H1 (cell line): ENCODE results near the gene HMCES.

ENCODE experiments used
- EP300 ChIP-seq, 2 experiments: IDR thresholded peaks; 1 replicate in 1 of 2; 2 replicates in 1 of 2; pipeline ENCODE4 v1.6.1; 2011 to 2012; ENCODE audit warnings: low read depth in 2 of 2, low read length in 2 of 2, mild to moderate bottlenecking in 2 of 2, borderline replicate concordance in 1 of 2, inconsistent platforms in 1 of 2, moderate library complexity in 1 of 2
- GABPA ChIP-seq: IDR thresholded peaks from 2 replicates; pipeline ENCODE4 v1.6.1; 2011; ENCODE audit warnings: mild to moderate bottlenecking, low read length, moderate library complexity, borderline replicate concordance; ENCODE audit not compliant: insufficient read depth
- GTF2F1 ChIP-seq: IDR thresholded peaks from 2 replicates; pipeline ENCODE4 v1.6.1; 2012; ENCODE audit warnings: low read depth, low read length, improper control_type of control experiment, borderline replicate concordance
- HDAC2 ChIP-seq, 2 experiments: fragments of 300-600 bp in 1 of 2; sonication (generic) in 1 of 2; IDR thresholded peaks; 2 replicates each; pipeline ENCODE4 v1.6.1; 2011 to 2012; ENCODE audit warnings: low read depth in 2 of 2, low read length in 2 of 2, mild to moderate bottlenecking in 2 of 2, moderate library complexity in 2 of 2, borderline replicate concordance in 1 of 2, inconsistent platforms in 1 of 2
- POLR2A ChIP-seq, 2 experiments: IDR thresholded peaks; 1 replicate in 1 of 2; 2 replicates in 1 of 2; pipeline ENCODE4 v1.6.1; 2011; ENCODE audit warnings: low read depth in 2 of 2, low read length in 2 of 2, mild to moderate bottlenecking in 2 of 2; ENCODE audit errors: control extremely low read depth in 1 of 2
- POLR2AphosphoS5 ChIP-seq: IDR thresholded peaks from 2 replicates; pipeline ENCODE4 v1.6.1; 2011; ENCODE audit warnings: low read depth, low read length
- RFX5 ChIP-seq: IDR thresholded peaks from 2 replicates; pipeline ENCODE4 v1.6.1; 2011; ENCODE audit warnings: low read depth, low read length, improper control_type of control experiment, borderline replicate concordance
- SIRT6 ChIP-seq: IDR thresholded peaks from one replicate; pipeline ENCODE4 v1.7.1; 2012; ENCODE audit warnings: low read length, inconsistent platforms
- SUZ12 ChIP-seq: fragments of 200-600 bp; sonication (generic); IDR thresholded peaks from 2 replicates; pipeline ENCODE4 v1.6.1; 2012; ENCODE audit warnings: mild to moderate bottlenecking, inconsistent platforms, low read length, moderate library complexity, mixed read lengths
- TAF1 ChIP-seq: IDR thresholded peaks from 2 replicates; pipeline ENCODE4 v1.6.1; 2011; ENCODE audit warnings: mild to moderate bottlenecking, low read depth, low read length
- TEAD4 ChIP-seq: IDR thresholded peaks from 2 replicates; pipeline ENCODE4 v1.6.1; 2012; ENCODE audit warnings: low read depth, low read length, inconsistent platforms, mixed read lengths
- USF2 ChIP-seq: IDR thresholded peaks from 2 replicates; pipeline ENCODE4 v1.6.1; 2011; ENCODE audit warnings: low read length, improper control_type of control experiment
- TF ChIP-seq, protein P1 (sequence below), 3 experiments: IDR thresholded peaks; 1 replicate in 2 of 3; 2 replicates in 1 of 3; pipeline versions ENCODE4 v1.5.1 to v1.6.1; 2011; ENCODE audit warnings: low read length in 3 of 3, mild to moderate bottlenecking in 3 of 3, inconsistent platforms in 2 of 3, low read depth in 1 of 3, moderate library complexity in 1 of 3; ENCODE audit not compliant: insufficient read depth in 1 of 3; ENCODE audit errors: control extremely low read depth in 1 of 3

GRCh38 chr3:129345971-129346370 is 67.3 kb downstream of the HMCES start:
- TF ChIP-seq, protein P1, sequence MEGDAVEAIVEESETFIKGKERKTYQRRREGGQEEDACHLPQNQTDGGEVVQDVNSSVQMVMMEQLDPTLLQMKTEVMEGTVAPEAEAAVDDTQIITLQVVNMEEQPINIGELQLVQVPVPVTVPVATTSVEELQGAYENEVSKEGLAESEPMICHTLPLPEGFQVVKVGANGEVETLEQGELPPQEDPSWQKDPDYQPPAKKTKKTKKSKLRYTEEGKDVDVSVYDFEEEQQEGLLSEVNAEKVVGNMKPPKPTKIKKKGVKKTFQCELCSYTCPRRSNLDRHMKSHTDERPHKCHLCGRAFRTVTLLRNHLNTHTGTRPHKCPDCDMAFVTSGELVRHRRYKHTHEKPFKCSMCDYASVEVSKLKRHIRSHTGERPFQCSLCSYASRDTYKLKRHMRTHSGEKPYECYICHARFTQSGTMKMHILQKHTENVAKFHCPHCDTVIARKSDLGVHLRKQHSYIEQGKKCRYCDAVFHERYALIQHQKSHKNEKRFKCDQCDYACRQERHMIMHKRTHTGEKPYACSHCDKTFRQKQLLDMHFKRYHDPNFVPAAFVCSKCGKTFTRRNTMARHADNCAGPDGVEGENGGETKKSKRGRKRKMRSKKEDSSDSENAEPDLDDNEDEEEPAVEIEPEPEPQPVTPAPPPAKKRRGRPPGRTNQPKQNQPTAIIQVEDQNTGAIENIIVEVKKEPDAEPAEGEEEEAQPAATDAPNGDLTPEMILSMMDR (IDR thresholded peaks at IDR 0.05; ENCODE audit: control extremely low read depth in 1 of 3, insufficient read depth in 1 of 3, low read depth in 1 of 3, low read length in 3 of 3) = no peak
- TF ChIP-seq TEAD4 (no peak), GABPA (no peak), SIRT6 (no peak), SUZ12 (no peak), RFX5 (no peak), POLR2A (IDR thresholded peaks at IDR 0.05; ENCODE audit: control extremely low read depth in 1 of 2, low read depth in 2 of 2, low read length in 2 of 2) (no peak), POLR2AphosphoS5 (no peak), EP300 (IDR thresholded peaks at IDR 0.05; ENCODE audit: borderline replicate concordance in 1 of 2, low read depth in 2 of 2, low read length in 2 of 2) (no peak), TAF1 (no peak), USF2 (no peak), HDAC2 (IDR thresholded peaks at IDR 0.05; ENCODE audit: borderline replicate concordance in 1 of 2, low read depth in 2 of 2, low read length in 2 of 2) (no peak), GTF2F1 (no peak)
